Amniotic stem cell (primary cell): ENCODE results near the gene TARDBP.
"Not testable (repeated sequence)": the region's sequence is repeated elsewhere in the genome, so short reads cannot be mapped to it uniquely, and the experiment has no call there.

Source experiments
- DNase-seq: peaks from one replicate; lab custom pipeline; 2025; lab: John Stamatoyannopoulos, UW

TARDBP gene

DNA sequence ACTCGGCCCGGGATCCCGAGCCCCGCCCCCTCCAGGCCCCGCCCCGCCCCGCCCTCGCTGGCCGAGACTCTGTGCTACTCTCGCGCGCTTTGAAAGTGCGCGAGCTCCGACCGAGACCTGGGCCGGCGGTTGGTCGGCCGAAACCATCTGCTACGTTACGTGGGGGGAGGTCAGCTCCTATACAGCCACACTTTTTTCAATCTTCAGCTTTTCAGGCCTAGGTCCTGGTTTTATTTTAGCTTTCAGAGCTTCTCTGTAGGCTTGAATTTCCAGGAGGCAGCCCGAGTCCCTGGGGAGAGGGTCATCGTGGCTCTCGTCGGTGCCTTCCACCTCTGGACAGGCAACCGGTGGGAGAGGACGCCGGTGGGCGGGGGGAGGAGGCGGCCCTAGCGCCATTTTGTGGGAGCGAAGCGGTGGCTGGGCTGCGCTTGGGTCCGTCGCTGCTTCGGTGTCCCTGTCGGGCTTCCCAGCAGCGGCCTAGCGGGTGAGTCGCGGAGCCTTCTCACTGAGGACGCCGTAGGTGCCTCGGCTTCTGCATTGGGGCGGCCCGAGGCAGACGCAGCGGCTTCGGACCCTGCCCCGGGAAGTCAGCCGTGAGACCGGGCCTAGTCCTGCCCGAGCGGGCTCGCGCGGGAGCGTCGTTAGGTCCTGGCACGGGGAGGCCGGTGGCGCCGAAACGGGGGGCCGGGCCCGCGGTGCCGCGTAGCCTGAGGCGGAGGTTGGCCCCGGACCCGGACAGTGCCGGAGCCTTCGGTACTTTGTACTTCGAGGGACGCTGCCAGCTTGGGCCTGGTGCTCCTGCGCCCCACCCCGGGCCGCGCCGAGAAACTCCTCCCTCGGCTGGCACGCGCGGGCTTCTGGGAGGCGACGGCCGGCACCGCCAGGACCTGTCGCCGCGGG, at the start of gene TARDBP:
Gene TARDBP (plus strand): TSS at position 395 of the 900 bp plus-strand sequence. CDS start 1,074 bp downstream, outside the sequence.
- DNase-seq, result peak; percentile 87

DNA sequence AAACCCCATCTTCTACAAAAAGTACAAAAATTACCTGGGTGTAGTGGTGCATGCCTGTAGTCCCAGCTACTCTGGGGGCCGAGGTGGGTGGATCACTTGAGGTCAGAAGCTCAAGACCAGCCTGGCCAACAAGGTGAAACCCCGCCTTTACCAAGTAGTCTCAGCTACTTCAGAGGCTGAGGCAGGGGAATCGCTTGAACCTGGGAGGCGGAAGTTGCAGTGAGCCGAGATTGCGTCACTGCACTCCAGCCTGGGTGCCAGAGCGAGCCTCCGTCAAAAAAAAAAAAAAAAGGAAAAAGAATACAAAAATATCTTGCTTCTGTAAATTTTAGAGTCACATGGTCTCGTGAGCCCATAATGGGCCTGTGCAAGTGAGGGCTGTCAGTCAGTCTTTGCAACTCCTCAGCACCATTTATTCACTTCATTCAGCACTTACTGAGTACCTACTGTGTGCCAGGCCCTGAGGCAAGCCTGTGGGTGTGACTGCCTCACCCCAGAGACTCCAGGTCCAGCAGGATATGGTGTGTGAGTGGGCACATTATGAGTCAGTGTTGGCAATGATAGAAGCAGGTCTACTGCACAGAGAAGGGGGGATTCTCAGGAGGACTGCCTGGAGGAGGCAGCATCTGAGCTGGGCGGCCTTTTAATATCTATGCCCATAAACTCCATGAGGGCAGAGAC, 46.8 kb upstream of the TARDBP start:
- DNase-seq, result no peak

DNA sequence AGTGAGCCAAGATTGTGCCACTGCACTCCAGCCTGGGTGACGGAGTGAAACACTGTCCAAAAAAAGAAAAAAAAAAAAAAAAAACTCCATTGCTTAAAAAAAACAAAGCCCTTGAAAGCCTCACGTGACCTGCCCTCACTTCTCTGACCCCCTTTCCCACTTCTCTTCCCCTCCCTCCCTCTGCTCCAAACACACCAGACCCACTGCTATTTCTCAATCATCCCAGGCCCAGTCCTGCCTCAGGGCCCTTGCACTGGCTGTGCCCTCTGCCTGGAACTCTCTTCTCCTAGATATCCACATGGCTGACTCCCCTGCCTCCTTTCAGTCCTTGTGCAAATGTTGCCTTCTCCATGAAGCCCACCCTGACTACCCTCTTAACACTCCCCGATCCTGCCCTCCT, 45.4 kb upstream of the TARDBP start:
- no peak for DNase-seq

DNA sequence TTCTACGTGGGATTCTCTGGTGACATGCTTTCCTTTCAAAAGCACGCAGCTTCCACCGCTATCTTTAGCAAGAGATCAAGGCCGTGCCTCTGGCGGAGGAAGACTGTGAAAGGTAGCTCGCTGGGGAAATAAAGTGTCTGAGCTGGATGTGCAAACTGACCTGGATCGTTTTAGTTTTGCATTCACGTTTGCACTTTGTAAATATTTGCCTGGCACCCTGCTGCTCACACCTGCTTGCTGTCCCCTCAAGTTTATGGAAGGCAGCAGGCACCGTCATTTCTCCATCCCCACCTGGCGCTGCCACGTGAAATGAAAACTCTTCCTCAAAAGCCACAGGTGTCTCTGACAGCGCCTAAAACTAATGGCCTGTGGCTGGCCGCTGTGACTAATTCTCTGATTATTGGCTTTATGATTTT, 44.0 kb upstream of the TARDBP start:
- no peak for DNase-seq

DNA sequence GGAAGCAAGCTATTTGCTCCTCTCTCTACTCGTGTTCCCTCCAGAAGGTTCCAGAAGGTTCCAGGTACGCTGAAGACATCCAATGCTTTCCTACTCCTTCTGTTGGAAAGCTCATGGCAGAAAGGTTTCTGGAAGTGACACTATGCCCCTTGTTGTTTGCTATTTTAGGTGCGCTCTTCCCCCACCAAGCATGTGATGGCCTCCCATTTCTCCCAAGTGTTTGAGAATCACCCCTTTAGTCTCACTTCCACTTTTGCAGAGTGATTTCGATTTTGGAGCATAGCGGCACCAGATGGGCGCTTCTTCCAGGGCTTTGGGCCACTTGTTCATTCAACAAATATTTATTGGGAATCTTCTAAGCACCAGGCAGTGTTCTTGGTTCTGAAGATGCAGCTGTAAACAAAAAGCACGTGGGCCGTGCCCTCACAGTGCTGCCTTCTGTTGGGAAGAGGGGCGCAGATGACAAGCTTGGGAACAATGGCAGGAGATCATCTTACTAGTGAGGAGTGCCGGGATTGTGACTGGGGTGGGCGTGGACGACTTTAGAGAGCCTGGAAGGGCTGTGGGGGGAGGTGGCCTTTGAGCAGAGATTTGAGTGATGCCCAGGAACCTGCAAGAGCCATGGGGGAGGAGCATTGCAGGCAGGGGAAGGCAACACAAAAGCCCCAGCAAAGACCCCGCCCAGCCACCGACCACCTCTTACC, 43.0 kb upstream of the TARDBP start:
- DNase-seq, result no peak

DNA sequence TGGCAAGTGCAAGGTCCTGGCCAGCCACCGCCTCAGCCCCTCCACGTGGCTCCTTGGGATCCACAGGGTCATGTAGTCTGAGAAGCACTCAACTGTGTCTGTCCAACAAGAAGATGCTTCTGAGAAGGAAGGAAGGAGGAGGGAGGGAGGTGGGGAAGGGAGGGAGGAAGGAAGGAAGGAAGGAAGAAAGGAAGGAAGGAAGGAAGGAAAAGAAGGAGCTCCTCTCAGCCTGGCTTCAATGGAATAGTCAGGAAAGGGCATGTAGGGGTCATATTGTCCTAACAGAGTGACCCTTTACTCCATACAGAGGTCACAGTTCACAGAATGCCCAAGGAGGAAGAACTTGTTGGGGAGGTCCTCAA, 42.5 kb upstream of the TARDBP start:
- DNase-seq, result no peak

DNA sequence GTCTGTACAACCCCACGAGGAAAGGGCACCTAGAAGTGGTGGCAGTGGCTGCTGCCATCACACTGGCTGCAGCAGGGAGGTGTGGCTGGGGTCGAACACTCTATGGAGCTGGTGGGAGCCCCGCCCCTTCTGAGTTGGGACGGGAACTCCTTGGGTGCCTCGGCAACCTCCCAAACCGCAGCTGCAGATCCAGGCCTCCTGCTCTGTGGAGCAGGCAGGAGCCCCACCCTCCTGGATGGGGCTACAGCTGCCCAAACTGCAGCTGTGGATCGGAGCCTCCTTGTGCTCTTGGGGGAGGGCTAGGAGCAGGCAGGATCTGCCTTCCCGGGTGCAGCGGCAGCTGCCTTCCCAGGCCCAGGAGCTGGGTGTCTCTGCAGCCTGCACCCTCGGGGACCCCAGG, 38.9 kb upstream of the TARDBP start:
- DNase-seq, result peak; percentile 7

DNA sequence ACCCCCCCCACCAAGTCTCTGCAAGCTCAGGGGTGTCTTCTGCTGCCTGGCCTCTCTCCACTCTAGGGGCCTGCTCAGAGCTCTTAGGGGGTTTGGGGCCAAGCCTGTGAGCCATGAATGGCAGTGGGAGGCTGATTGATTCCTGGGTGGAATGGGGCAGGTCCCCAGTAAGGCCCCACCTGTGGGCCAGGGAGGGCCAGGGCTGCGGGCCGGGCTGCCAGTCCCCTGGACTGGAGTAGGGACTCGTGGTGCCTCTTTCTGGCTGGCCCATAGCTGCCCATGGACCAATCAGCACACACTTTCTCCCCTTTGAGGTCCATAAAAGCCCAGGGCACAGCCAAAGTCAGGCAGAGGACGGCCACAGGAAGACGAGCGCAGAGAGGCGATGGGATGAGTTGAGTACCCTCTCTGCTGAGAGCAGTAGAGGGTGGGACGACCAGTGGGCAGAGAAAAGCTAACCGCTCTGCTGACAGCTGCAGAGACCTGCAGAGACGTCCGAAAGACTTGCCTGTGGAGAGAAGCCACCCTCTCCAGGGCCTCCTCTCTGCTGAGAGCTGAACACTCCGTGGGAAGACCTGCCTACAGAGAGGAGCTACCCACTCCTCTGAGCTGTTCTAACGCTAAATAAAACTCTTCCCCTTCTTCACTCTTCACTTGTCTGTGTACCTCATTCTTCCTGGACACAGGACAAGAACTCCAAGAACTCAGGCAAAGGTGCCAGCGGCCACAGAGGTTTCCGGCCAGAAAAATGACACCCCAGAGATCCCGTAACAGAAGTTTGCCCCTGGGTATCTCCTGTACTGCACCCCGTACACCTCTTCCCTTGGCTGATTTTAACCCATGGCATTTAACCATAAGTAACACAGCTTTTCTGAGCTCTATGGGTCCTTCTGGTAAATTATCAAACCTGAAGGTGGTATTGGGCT, 38.2 kb upstream of the TARDBP start:
- no peak for DNase-seq

DNA sequence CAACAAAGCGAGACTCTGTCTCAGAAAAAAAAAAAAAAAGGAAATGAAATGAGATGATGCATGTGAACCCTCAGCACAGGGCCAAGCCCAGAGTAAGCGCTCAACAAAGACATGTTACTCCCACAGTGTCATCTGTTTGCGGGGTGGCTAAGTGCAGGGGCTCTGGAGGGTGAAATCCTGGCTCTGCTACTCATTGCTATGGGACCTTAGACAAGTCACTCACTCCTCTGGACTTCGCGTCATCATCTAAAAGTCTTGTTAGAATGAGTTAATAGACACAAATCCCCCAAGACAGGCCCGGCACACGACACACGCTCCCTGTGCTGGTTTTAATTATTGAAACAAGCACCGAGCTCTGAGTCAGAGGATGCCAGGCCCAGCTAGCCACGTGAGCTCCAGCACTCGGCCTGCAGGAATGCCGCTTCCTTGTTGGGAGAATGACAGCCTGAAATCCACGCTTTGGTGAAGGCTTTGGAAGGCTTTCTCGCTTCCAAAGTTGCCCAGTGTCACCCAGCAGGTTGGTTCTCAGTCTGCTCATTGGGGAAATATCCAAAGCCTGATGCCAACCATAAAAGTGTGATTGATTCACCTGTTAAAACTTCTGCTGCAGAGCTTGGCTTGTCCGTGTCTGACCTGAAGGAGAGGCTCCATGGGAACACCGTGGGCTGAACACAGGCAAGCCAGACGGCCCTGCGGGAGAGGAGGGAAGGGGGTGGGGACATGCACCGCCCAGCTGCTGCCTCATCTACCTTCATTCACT, 36.7 kb upstream of the TARDBP start:
- DNase-seq, result peak; percentile 93

DNA sequence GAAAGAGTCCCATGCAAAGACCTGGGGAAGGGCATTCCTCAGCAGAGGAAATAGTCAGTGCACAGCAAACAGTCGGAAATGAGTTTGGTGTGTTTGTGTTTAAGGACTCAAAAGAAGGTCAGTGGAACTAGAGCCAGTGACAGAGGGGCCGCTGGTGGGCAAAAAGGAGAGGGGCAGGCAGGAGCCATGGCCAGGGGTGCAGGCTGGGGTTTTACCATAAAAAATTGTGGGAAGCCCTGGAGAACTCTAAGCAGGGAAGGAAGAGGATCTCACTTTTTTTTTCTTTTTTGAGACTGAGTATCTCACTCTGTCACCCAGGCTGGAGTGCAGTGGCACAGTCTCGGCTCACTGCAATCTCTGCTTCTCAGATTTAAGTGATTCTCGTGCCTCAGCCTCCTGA, 33.7 kb upstream of the TARDBP start:
- DNase-seq, result no peak

DNA sequence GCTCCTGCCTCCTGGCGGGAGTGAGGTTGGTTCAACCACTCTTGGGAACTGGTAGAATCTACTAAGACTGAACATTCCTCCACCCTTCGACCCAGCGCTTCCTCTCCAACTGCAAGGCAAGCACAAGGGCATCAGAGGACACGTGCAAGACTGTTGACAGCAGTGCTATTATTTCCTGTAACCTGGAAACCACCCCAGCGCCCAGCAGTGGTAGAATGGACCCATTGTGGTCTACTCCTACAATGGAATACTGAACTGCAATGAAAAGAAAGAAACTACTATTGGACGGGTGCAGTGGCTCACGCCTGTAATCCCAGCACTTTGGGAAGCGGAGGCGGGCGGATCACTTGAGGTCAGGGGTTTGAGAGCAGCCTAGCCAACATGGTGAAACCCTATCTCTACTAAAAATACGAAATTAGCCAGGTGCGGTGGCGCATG, 33.0 kb upstream of the TARDBP start:
- DNase-seq, result no peak

DNA sequence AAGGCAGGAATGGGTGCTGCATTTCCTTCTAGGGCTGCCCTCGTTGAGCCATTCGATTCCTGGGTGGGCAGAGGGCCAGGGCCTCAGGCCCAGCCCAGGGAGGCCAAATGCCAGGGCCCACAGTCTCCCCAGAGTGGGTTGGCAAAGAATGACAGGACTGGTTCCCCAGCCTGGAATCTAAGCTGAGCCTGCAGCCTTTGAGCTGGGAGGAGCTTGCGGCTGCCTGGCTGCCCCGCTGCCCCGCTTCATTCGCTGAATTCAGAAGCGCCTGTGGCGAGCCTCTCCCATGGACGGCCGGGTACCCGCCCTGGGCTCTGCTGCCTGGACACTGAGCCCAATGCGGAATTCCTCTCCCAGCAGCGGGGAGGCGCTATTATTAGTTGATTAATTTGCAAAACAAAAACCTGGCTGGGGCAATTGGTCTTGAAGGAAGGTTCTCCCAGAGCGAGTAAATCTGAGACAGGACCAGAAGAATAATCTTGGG, 32.3 kb upstream of the TARDBP start:
- DNase-seq, result peak; percentile 51

DNA sequence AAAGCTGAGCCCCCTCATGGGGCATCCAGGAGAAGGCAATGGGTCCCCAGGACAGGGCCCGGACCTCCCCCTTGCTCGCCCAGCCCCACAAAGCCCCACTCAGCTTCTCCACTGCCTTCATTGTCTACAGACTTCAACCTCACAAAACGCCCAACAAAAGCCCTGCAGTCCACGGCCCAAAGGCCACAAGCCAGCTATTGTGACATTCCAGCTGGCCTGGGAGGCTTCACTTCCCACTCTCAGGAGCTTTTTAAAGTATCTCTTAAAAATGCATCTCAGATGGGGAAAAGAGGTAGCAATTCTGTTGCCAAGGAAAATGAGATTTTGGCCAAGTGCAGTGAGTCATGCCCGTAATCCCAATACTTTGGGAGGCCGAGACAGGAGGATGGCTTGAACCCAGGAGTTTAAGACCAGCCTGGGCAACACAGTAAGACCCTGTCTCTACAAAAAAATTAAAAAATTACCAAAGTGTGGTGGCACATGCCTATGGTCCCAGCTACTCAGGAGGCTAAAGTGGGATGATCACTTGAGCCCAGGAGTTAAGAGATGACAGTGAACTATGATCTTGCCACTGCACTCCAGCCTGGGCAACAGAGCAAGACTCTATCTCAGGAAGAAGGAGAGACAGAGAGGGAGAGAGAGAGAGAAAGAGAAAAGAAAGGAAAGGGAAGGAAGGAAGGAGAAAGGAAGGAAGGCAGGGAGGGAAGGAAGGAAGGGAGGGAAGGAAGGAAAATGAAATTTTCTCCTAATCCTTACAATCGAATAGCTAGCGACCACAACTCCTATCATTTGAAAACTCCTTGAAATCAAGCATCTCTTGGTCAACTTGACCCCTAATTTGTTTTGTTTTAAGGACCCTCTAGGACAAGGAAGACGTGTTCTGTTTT, 31.4 kb upstream of the TARDBP start:
- DNase-seq, result no peak

DNA sequence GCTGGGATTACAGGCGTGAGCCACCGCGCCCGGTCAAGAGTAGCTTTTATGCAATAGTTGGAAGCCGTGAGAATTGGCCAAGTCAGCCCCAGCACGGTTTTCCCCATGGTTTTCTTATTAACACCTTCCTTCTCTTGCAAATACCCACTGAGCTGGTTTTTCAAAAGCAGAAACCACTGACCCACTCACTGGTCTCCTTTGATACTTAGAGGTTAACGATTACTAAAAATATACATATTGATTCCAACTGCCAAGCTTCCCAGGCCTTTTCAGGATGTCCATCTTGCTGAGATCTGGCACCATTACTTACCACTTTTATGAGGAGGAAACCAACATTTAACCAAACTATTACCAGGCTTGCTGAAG, 25.9 kb upstream of the TARDBP start:
- no peak for DNase-seq

DNA sequence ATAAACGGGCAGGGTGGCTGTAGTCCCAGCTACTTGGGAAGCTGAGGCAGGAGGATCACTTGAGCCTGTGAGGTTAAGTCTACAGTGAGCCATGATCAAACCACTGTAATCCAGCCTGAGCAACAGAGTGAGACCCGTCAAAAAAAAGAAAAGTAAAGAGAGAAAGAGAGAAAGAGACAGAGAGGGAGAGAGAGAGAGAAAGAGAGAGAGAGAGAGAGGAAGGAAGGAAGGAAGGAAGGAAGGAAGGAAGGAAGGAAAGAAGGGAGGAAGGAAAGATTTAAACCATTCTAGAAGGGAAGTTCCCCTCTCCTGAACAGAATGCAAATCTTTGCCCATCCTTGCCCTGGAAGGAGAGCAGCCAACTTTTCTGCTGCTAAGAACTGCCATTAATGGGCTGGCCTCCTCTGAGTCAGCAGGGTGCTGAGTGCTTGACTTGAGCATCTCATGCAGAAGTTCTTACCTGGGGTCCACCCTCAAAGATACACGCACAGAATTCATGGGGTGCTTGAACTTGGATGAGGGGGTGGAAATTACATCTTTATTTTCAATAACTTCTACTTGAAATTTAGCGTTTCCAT, 24.5 kb upstream of the TARDBP start:
- DNase-seq, result no peak

DNA sequence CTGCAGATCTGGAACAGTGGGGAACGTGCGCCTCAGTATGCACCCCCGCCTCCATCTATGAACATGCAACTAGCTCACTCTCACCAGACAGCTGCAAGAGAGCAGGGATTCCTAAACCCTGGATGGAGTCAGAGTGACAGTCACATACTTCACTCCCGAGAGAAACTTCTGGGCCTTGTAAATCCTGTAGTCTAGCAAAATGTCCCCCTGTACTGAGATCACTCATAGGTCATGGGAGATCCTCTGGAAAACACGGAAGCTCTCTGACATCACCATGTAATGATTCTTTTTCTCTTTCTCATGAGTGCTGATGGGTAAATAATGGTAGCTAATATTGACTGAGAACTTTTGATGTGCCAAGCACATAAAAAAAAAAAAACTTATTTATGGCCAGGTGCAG, 23.4 kb upstream of the TARDBP start:
- DNase-seq, result no peak

DNA sequence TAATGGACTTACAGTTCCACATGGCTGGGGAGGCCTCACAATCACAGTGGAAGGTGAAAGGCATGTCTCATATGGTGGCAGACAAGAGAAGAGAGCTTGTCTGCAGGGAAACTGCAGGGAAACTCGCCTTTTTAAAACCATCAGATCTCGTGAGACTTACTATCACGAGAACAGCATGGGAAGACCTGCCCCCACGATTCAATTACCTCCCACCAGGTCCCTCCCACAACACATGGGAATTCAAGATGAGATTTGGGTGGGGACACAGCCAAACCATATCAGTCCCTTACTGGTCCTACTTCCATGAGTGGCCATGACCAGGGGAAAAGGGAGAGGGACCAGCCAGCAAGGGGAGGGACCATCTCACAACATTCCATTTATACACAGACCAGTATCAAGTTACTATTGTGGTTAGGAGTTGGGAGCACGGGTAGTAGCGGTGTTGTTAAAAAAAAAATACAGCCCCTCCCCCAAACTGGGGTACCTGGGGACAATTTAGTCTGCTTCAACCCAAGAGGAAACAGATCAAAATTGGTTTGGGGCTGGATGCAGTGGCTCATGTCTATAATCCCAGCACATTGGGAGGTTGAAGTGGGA, 22.4 kb upstream of the TARDBP start:
- DNase-seq, result not testable (repeated sequence)

DNA sequence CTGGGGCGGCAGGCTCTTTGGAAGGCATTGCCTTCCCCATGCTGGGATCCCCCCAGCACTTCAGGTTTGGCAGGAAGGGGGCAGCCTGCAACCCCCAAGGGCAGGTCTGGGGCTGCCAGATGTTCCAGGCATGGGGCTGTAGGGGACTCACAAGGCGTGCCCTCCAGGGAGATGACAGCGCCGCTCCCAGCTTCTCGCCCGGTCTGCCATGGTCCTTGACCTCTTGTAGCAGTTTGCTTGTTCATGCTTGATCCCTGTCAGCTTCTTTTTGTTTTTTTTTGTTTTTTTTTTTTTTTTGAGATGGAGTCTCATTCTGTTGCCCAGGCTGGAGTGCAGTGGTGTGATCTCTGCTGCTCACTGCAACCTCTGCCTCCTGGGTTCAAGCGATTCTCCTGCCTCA, 21.6 kb upstream of the TARDBP start:
- no peak for DNase-seq

DNA sequence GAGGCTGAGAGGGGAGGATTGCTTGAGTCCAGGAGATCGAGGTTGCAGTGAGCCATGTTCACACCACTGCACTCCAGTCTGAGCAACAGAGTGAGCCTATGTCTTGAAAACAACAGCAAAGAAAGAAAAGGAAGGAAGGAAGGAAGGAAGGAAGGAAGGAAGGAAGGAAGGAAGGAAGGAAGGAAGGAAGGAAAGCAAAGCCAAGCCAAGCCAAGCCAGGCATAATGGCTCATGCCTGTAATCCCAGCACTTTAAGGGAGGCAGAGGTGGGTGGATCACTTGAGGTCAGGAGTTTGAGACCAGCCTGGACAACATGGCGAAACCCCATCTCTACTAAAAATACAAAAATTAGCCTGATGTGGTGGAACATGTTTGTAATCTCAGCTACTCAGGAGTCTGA, 20.4 kb upstream of the TARDBP start:
- DNase-seq, result not testable (repeated sequence)
